Activated CD8-positive, alpha-beta memory T cell treated with anti-CD3 and anti-CD28 coated beads for 48 hours (primary cell): ENCODE measurements around the gene B9D1.

Experiments used
- DNase-seq, 3 experiments: peaks; one replicate each; pipeline ENCODE4 v3.0.0-alpha.2; 2020; ENCODE audit warnings: low read depth in 2 of 3, low spot score in 2 of 3

The B9D1 gene

GRCh38 chr17:19362277-19363113 lies at the start of gene B9D1:
Gene B9D1, minus strand, starts transcription at chr17:19362723. Its CDS starts 154 bp downstream, at chr17:19362569.
- peak; percentile 83 to 86 (median 86) for DNase-seq

- no peak for DNase-seq
Measured at GRCh38 chr17:19411631-19412030, 49.1 kb upstream of the B9D1 start.

GRCh38 chr17:19410875-19411620 lies 48.5 kb upstream of the B9D1 start, which contains the start of gene RNF112:
Gene RNF112, plus strand, starts transcription at chr17:19411232. Its CDS starts 177 bp downstream, at chr17:19411409.
- DNase-seq = no peak

GRCh38 chr17:19410091-19410490 lies 47.6 kb upstream of the B9D1 start:
- no peak for DNase-seq

GRCh38 chr17:19409509-19409908 lies 47.0 kb upstream of the B9D1 start:
- DNase-seq = no peak

GRCh38 chr17:19409066-19409465 lies 46.5 kb upstream of the B9D1 start:
- no peak for DNase-seq

- DNase-seq = no peak
Measured at GRCh38 chr17:19408346-19408710, 45.8 kb upstream of the B9D1 start.

- no peak for DNase-seq
Measured at GRCh38 chr17:19407601-19408345, 45.2 kb upstream of the B9D1 start.

- DNase-seq = no peak
Measured at GRCh38 chr17:19405114-19405513, 42.6 kb upstream of the B9D1 start.

GRCh38 chr17:19404264-19404663 lies 41.7 kb upstream of the B9D1 start:
- no peak for DNase-seq

- no peak for DNase-seq
Measured at GRCh38 chr17:19403021-19403420, 40.5 kb upstream of the B9D1 start.

GRCh38 chr17:19402171-19402570 lies 39.6 kb upstream of the B9D1 start:
- DNase-seq = no peak

GRCh38 chr17:19401321-19402010 lies 38.9 kb upstream of the B9D1 start:
- no peak for DNase-seq

- no peak for DNase-seq
Measured at GRCh38 chr17:19399750-19400450, 37.4 kb upstream of the B9D1 start.

- DNase-seq = no peak
Measured at GRCh38 chr17:19398301-19399181, 36.0 kb upstream of the B9D1 start.

GRCh38 chr17:19397556-19398041 lies 35.1 kb upstream of the B9D1 start:
- DNase-seq = no peak

- DNase-seq = no peak
Measured at GRCh38 chr17:19392303-19392702, 29.8 kb upstream of the B9D1 start.

GRCh38 chr17:19391432-19391831 lies 28.9 kb upstream of the B9D1 start:
- DNase-seq = no peak

- no peak for DNase-seq
Measured at GRCh38 chr17:19390951-19391350, 28.4 kb upstream of the B9D1 start.
